NT2/D1 (cell line): ENCODE results near the gene NCR3LG1.

ENCODE experiments used
- DNase-seq: peaks from one replicate; pipeline ENCODE4 v3.0.0-alpha.2; 2011; ENCODE audit warnings: low read depth, low spot score
- H3K27me3 ChIP-seq: 2 replicates; pipeline ENCODE4 v1.6.0; 2011; ENCODE audit warnings: mild to moderate bottlenecking; ENCODE audit not compliant: insufficient read length, insufficient read depth
- H3K36me3 ChIP-seq: 2 replicates; pipeline ENCODE4 v1.6.1; 2011; ENCODE audit warnings: mild to moderate bottlenecking, low read length, mixed read lengths; ENCODE audit not compliant: insufficient read depth, insufficient read length
- H3K4me1 ChIP-seq: 2 replicates; pipeline ENCODE4 v1.5.1; 2011; ENCODE audit not compliant: insufficient read depth, insufficient read length
- H3K4me3 ChIP-seq: 2 replicates; pipeline ENCODE4 v1.5.1; 2011; ENCODE audit warnings: low read depth; ENCODE audit not compliant: insufficient read length
- H3K9ac ChIP-seq: 2 replicates; pipeline ENCODE4 v1.6.0; 2011; ENCODE audit warnings: low read depth; ENCODE audit not compliant: insufficient read length
- H3K9me3 ChIP-seq: 2 replicates; pipeline ENCODE4 v1.5.1; 2011; ENCODE audit warnings: mild to moderate bottlenecking, low read length; ENCODE audit not compliant: insufficient read depth
- SUZ12 ChIP-seq: IDR thresholded peaks from 2 replicates; pipeline ENCODE4 v1.6.1; 2011; ENCODE audit not compliant: insufficient read length, insufficient read depth; ENCODE audit errors: extremely low read depth
- YY1 ChIP-seq: IDR thresholded peaks from 2 replicates; pipeline ENCODE4 v1.6.1; 2011; ENCODE audit not compliant: insufficient read length, insufficient read depth
- ZNF274 ChIP-seq: IDR thresholded peaks from 2 replicates; pipeline ENCODE4 v1.6.1; 2011; ENCODE audit warnings: mild to moderate bottlenecking, low read depth, low read length

Gene NCR3LG1

DNA sequence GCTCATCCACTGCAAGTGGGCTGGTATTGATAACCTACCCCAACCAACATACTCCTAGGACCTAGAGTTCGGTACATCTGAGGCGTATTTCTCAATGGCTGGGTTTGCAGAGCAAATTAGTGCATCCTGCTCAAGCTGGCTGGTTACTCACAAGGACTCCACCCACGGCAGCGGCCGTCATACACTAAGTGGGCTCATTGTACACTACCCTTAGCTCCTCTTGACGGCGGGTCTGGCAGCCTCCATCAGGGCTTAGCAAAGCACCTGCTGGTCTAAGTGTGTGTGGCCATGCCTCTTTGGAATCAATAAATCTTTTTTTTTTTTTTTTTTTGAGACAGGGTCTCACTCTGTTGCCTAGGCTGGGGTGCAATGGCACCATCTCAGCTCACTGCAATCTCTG, 57.0 kb downstream of the NCR3LG1 start:
- Histone ChIP-seq H3K4me1 (peaks cover 2% of the 10 kb centered on the region), H3K9me3 (no peaks in the 10 kb centered on the region), H3K4me3 (no peak overlapping the region), H3K36me3 (no peaks in the 10 kb centered on the region), H3K9ac (no peak overlapping the region), H3K27me3 (no peaks in the 10 kb centered on the region)
- DNase-seq: no peak
- TF ChIP-seq ZNF274 (no peak), SUZ12 (no peak), YY1 (no peak)

DNA sequence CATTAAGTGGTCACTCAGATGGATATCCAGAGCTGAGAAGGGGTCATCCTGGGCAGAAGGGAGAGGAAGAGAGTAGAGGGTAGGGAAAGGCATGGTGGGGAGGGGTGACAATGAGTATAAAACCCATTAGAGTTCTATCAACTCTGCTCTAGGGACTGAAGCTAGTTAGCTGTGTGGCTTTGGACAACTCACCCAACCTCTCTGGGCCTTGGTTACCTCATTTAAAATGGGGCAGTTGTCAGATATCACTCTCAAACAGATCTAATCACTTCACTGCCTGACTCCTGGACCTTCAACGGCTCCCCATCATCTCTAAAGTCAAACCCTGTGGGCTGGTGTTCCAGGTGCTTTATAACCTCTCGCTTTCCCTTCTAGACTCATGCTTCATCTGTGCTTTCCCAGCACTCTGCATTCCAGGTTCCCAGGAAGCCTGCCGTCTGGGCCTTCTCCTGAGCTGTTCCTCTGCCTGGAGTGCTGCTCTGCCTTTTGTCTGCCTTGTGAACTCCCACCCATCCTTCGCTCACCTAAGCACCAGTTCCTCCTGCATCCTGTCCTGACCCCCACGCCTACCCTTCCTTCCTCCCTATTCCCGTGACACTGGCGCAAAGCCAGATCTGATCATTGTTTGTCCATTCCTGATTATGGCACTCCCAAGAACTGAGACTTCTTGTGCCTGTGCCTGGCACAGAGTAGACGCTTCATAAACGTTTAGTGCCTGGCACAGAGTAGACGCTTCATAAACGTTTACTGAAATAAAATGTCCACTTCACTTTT, 59.2 kb downstream of the NCR3LG1 start:
- no peak for TF ChIP-seq SUZ12
- TF ChIP-seq ZNF274: no peak
- no peak for TF ChIP-seq YY1
- Histone ChIP-seq H3K9ac (no peak overlapping the region), H3K36me3 (no peaks in the 10 kb centered on the region), H3K27me3 (no peaks in the 10 kb centered on the region), H3K4me3 (no peak overlapping the region), H3K4me1 (peaks cover 2% of the 10 kb centered on the region), H3K9me3 (no peaks in the 10 kb centered on the region)
- no peak for DNase-seq

DNA sequence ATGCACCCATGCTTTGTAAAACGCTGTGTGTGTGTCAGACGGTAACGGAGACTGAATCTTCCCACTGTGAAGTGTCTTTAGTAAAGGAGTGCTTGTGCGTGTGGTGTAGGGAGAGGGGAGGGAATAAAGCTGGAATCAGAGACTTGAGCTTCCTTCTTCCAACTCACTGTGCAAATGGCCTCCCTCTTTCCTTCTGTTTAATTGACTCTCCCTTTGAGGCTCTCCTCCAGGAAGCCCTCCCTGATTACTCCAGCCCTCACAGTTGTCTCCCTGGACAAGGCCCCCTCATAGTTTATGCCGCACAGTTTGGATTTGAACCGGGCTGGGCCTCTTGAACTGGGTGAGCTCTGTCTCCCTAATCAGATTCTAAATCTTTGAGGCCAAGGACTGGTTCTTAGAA, 59.8 kb downstream of the NCR3LG1 start:
- Histone ChIP-seq H3K9me3 (no peaks in the 10 kb centered on the region), H3K36me3 (no peaks in the 10 kb centered on the region), H3K4me1 (peaks cover 2% of the 10 kb centered on the region), H3K9ac (no peak overlapping the region), H3K27me3 (no peaks in the 10 kb centered on the region), H3K4me3 (no peak overlapping the region)
- DNase-seq: no peak
- TF ChIP-seq YY1 (no peak), ZNF274 (no peak), SUZ12 (no peak)

DNA sequence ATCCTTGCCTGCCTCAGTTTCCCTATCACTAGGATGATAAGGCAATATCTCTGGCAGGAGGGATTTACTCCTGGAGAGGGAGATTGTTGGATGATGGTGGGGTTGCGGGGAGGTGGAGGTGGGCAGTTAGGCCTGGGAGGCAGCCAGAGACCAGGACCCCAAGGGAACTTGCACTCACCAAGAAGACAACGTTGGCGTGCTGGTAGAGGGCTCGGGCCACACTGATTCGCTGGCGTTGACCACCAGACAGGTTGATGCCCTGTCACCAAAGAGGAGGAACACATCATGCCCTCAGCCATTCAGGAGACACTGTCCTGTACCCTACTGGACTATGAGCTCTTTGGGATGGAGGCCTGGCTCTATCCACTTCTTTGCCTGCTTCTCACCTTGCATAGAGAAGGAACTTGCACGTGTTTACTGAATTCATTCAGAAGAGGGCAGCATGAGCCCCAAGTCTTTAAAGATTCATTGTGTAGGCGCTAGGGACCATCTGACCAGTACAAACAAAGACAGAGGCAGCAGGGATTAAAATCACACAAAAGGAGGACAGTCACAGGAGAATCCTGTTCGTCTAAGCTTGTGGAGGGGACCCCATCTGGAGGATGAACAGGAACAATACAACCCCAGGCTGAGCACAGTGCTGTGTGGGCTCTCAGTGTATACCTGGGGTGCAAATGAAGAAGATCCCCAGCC, 61.0 kb downstream of the NCR3LG1 start:
- H3K36me3 ChIP-seq: no peaks in the 10 kb centered on the region
- H3K4me3 ChIP-seq: no peak overlapping the region
- H3K27me3 ChIP-seq: no peaks in the 10 kb centered on the region
- DNase-seq: peak; percentile 13
- TF ChIP-seq YY1 (no peak), SUZ12 (no peak), ZNF274 (no peak)
- H3K9me3 ChIP-seq: no peaks in the 10 kb centered on the region
- H3K9ac ChIP-seq: no peak overlapping the region
- H3K4me1 ChIP-seq: peaks cover 2% of the 10 kb centered on the region

DNA sequence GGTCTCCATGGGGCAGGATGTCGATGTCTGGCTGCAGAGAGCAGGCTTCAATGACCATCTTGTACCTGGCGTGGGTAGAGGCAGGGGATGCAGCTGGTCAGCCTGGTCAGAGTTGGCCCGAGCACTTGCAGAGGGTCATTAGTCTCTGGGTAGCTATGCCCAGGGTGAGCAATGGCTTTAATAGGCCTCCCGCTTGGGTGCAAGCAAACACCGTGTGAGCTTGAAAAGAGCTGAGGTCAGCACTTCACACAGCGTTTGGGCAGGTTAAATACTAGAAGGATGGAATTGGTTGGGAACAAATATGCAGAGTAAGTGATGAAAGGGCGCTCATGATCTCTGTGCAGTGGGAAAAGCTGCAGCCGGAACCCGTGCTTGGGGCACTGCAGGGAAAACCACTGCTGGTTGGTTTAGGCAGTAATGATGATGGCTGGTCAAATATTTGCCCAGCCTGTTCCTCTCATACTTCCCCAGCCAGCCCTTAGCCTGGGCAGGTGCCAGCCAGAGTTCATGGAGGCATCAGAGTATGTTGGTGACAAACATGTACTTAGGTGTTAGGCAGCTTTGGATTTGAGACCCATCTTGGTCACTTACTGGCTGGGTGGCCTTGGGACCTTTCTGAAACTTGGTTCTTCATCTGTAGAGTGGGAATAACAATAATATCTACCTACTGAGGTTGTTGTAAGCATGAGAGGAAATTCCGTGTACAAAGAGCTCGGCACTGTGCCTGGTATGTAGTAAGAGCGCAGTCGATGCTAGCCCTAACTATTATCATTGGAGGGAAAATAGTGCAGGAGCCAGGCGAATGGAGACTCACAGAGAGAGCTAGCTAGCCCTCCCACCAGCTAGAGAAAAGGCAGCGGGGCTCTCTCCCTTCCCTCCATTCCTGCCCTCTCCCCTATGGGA, 62.1 kb downstream of the NCR3LG1 start:
- TF ChIP-seq ZNF274 (no peak), SUZ12 (no peak), YY1 (no peak)
- H3K9me3 ChIP-seq: no peaks in the 10 kb centered on the region
- no peaks in the 10 kb centered on the region for H3K27me3 ChIP-seq
- peaks cover 2% of the 10 kb centered on the region for H3K4me1 ChIP-seq
- no peak overlapping the region for H3K9ac ChIP-seq
- H3K36me3 ChIP-seq: no peaks in the 10 kb centered on the region
- no peak overlapping the region for H3K4me3 ChIP-seq
- no peak for DNase-seq

DNA sequence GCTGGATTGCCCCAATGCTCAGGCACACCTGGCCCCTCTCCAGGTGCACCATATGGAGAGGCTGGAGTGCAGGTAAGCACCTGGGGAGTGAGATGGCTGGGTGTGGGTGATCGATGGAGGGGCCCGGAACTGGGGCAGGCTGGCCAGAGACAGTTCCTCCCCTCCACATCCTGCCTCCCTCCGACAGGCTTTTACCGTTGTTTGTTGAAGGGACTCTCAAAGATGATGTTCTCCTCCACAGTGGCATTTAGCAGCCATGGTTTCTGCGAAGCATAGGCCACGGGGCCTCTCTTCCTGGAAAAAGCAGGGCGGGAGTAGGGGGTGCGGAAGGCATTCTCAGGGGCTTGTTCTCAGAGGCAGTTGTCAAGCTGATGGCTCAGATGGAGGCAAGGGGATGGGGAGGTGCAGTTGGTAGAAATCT, 62.7 kb downstream of the NCR3LG1 start:
- H3K27me3 ChIP-seq: no peaks in the 10 kb centered on the region
- peaks cover 2% of the 10 kb centered on the region for H3K4me1 ChIP-seq
- no peaks in the 10 kb centered on the region for H3K9me3 ChIP-seq
- no peak for DNase-seq
- no peak overlapping the region for H3K9ac ChIP-seq
- no peaks in the 10 kb centered on the region for H3K36me3 ChIP-seq
- no peak for TF ChIP-seq SUZ12
- no peak for TF ChIP-seq YY1
- TF ChIP-seq ZNF274: no peak
- H3K4me3 ChIP-seq: no peak overlapping the region

DNA sequence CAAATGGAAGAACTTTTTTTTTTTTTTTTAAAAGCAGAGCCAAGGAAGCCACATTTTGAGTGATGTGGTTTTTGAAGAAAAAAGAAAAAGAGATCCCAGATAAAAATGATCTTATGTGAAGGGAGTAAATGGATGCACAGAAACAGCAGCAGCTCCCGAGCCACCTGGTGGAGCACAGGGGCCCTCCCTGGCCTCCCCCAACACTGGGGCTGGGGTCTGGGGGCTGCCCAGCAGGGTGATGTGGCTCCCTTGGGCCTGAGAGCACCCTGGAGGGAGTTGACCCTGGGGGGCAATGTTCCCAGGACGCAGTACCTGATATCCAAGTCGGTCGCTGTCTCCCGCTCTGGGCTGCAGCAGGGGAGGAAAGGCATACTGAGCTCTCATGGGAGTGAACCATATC, 63.4 kb downstream of the NCR3LG1 start:
- TF ChIP-seq YY1 (no peak), SUZ12 (no peak), ZNF274 (no peak)
- no peaks in the 10 kb centered on the region for H3K27me3 ChIP-seq
- no peak overlapping the region for H3K9ac ChIP-seq
- no peaks in the 10 kb centered on the region for H3K9me3 ChIP-seq
- H3K36me3 ChIP-seq: no peaks in the 10 kb centered on the region
- H3K4me1 ChIP-seq: peaks cover 2% of the 10 kb centered on the region
- DNase-seq: no peak
- no peak overlapping the region for H3K4me3 ChIP-seq
